Measurements from ENCODE around the gene NPIPA3.
"Not testable (repeated sequence)": the region's sequence is repeated elsewhere in the genome, so short reads cannot be mapped to it uniquely, and the experiment has no call there.

Gene NPIPA3

GRCh38 chr16:14681115-14681514 lies 22.1 kb upstream of the NPIPA3 start:
- H3K9ac ChIP-seq (ENCODE audit: low read length in 2 of 2), result no peak overlapping the region
- no peaks in the 10 kb centered on the region for H3K36me3 ChIP-seq (ENCODE audit: control insufficient read depth in 2 of 2, insufficient read depth in 2 of 2, low read length in 2 of 2)
- H3K4me3 ChIP-seq (ENCODE audit: low read length in 2 of 2), result no peak overlapping the region
- peaks cover 0 to 2% of the 10 kb centered on the region in 2 donors for H3K27me3 ChIP-seq (ENCODE audit: control insufficient read depth in 1 of 2, insufficient read depth in 2 of 2, low read length in 2 of 2)
- no peaks in the 10 kb centered on the region for H3K9me3 ChIP-seq (ENCODE audit: control insufficient read depth in 2 of 2, low read length in 2 of 2)
- H3K27ac ChIP-seq (ENCODE audit: low read length), result no peak overlapping the region
- H3K4me1 ChIP-seq (ENCODE audit: control insufficient read depth, insufficient read depth, low read length), result no peaks in the 10 kb centered on the region

DNA sequence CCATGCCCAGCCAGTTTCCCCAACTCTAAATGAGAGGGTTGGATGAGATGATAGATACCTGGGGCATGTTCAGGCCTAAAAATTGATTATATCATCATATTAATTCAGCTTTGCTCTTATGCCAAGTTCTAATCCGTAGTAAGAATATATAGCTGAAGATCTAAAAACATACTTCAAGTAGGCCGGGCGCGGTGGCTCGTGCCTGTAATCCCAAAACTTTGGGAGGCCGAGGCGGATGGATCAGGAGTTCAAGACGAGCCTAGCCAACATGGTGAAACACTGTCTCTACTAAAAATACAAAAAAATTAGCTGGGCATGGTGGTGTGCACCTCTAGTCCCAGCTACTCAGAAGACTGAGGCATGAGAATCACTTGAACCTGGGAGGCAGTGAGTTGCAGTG lies 21.1 kb upstream of the NPIPA3 start:
- no peaks in the 10 kb centered on the region for H3K36me3 ChIP-seq (ENCODE audit: control insufficient read depth in 2 of 2, insufficient read depth in 2 of 2, low read length in 2 of 2)
- no peaks in the 10 kb centered on the region for H3K4me1 ChIP-seq (ENCODE audit: control insufficient read depth, insufficient read depth, low read length)
- no peak overlapping the region for H3K4me3 ChIP-seq (ENCODE audit: low read length in 2 of 2)
- no peak overlapping the region for H3K9ac ChIP-seq (ENCODE audit: low read length in 2 of 2)
- H3K9me3 ChIP-seq (ENCODE audit: control insufficient read depth in 2 of 2, low read length in 2 of 2), result no peaks in the 10 kb centered on the region
- H3K27ac ChIP-seq (ENCODE audit: low read length), result no peak overlapping the region
- H3K27me3 ChIP-seq (ENCODE audit: control insufficient read depth in 1 of 2, insufficient read depth in 2 of 2, low read length in 2 of 2), result peaks cover 0 to 2% of the 10 kb centered on the region in 2 donors

DNA sequence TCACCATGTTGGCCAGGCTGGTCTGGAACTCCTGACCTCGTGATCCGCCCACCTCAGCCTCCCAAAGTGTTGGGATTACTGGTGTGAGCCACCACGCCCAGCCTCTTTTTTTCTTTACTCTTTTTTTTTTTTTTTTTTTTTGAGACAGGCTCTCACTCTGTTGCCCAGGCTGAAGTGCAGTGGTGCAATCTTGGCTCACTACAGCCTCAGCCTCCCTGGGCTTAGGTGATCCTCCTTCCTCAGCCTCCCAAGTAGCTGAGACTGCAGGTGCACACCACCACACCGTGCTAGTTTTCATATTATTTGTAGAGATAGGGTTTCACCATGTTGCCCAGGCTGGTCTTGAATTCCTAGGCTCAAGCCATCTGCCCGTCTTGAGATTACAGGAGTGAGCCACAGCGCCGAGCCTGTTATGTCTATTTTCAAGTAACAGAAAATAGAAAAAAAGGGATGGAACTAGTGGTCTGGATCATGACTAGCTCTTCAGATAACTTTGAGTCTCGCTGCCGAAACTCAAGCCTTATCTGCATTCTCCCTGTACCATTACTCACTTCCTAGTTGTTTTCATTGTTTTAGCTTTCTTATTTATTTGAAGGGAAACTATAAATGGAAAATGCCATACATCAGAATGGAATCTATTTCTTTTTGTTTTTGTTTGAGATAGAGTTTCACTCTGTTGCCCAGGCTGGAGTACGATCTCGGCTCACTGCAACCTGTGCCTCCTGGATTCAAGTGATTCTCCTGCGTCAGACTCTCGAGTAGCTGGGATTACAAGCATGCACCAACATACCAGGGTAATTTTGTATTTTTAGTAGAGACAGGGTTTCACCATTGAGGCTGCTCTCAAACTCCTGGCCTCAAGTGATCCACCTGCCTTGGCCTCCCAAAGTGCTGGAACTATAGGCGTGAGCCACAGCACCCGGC lies 17.1 kb upstream of the NPIPA3 start:
- not testable (repeated sequence) for H3K27ac ChIP-seq (ENCODE audit: low read length); H3K4me1 ChIP-seq (ENCODE audit: control insufficient read depth, insufficient read depth, low read length); H3K9ac ChIP-seq (ENCODE audit: low read length in 2 of 2); H3K9me3 ChIP-seq (ENCODE audit: control insufficient read depth in 2 of 2, low read length in 2 of 2); H3K4me3 ChIP-seq (ENCODE audit: low read length in 2 of 2); H3K27me3 ChIP-seq (ENCODE audit: control insufficient read depth in 1 of 2, insufficient read depth in 2 of 2, low read length in 2 of 2); H3K36me3 ChIP-seq (ENCODE audit: control insufficient read depth in 2 of 2, insufficient read depth in 2 of 2, low read length in 2 of 2)

GRCh38 chr16:14694129-14694528 lies 9.1 kb upstream of the NPIPA3 start, which contains the start of gene PLA2G10:
TSS of gene PLA2G10 (minus strand) at chr16:14694308. CDS start at chr16:14694229, 79 bp downstream.
- H3K27ac ChIP-seq (ENCODE audit: low read length); H3K4me3 ChIP-seq (ENCODE audit: low read length in 2 of 2); H3K4me1 ChIP-seq (ENCODE audit: control insufficient read depth, insufficient read depth, low read length); H3K36me3 ChIP-seq (ENCODE audit: control insufficient read depth in 2 of 2, insufficient read depth in 2 of 2, low read length in 2 of 2); H3K9me3 ChIP-seq (ENCODE audit: control insufficient read depth in 2 of 2, low read length in 2 of 2); H3K9ac ChIP-seq (ENCODE audit: low read length in 2 of 2); H3K27me3 ChIP-seq (ENCODE audit: control insufficient read depth in 1 of 2, insufficient read depth in 2 of 2, low read length in 2 of 2): not testable (repeated sequence)

DNA sequence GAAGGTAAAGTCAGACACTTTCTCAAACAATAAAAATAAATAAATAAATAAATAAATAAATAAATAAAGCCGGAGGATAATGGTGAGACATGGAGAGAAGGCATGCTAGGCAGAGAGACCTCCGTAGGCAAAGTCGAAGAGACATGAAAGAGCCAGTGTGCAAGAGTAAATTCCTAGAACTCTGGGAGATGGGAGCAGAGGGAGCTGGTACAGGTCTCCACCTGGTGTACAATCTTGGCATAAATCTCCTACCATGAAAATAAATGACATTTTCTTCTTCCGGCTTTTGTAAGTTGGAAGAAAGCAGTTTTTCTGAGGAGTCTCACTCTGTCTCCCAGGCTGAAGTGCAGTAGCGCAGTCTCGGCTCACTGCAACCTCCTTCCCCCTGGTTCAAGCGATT lies 1.4 kb upstream of the NPIPA3 start:
- H3K36me3 ChIP-seq (ENCODE audit: control insufficient read depth in 2 of 2, insufficient read depth in 2 of 2, low read length in 2 of 2); H3K4me3 ChIP-seq (ENCODE audit: low read length in 2 of 2); H3K9me3 ChIP-seq (ENCODE audit: control insufficient read depth in 2 of 2, low read length in 2 of 2); H3K27ac ChIP-seq (ENCODE audit: low read length); H3K9ac ChIP-seq (ENCODE audit: low read length in 2 of 2); H3K4me1 ChIP-seq (ENCODE audit: control insufficient read depth, insufficient read depth, low read length); H3K27me3 ChIP-seq (ENCODE audit: control insufficient read depth in 1 of 2, insufficient read depth in 2 of 2, low read length in 2 of 2): not testable (repeated sequence)

GRCh38 chr16:14702672-14703071 lies 539 bp upstream of the NPIPA3 start:
- H3K9me3 ChIP-seq (ENCODE audit: control insufficient read depth in 2 of 2, low read length in 2 of 2); H3K27me3 ChIP-seq (ENCODE audit: control insufficient read depth in 1 of 2, insufficient read depth in 2 of 2, low read length in 2 of 2); H3K9ac ChIP-seq (ENCODE audit: low read length in 2 of 2); H3K36me3 ChIP-seq (ENCODE audit: control insufficient read depth in 2 of 2, insufficient read depth in 2 of 2, low read length in 2 of 2); H3K4me1 ChIP-seq (ENCODE audit: control insufficient read depth, insufficient read depth, low read length); H3K4me3 ChIP-seq (ENCODE audit: low read length in 2 of 2); H3K27ac ChIP-seq (ENCODE audit: low read length): not testable (repeated sequence)

- H3K27ac ChIP-seq (ENCODE audit: low read length); H3K4me3 ChIP-seq (ENCODE audit: low read length in 2 of 2); H3K9ac ChIP-seq (ENCODE audit: low read length in 2 of 2); H3K36me3 ChIP-seq (ENCODE audit: control insufficient read depth in 2 of 2, insufficient read depth in 2 of 2, low read length in 2 of 2); H3K27me3 ChIP-seq (ENCODE audit: control insufficient read depth in 1 of 2, insufficient read depth in 2 of 2, low read length in 2 of 2); H3K9me3 ChIP-seq (ENCODE audit: control insufficient read depth in 2 of 2, low read length in 2 of 2); H3K4me1 ChIP-seq (ENCODE audit: control insufficient read depth, insufficient read depth, low read length): not testable (repeated sequence)
Measured at GRCh38 chr16:14733233-14733632, 30.0 kb downstream of the NPIPA3 start.

GRCh38 chr16:14740832-14741385 lies 37.7 kb downstream of the NPIPA3 start:
- H3K9ac ChIP-seq (ENCODE audit: low read length in 2 of 2); H3K9me3 ChIP-seq (ENCODE audit: control insufficient read depth in 2 of 2, low read length in 2 of 2); H3K4me3 ChIP-seq (ENCODE audit: low read length in 2 of 2); H3K4me1 ChIP-seq (ENCODE audit: control insufficient read depth, insufficient read depth, low read length); H3K27ac ChIP-seq (ENCODE audit: low read length); H3K27me3 ChIP-seq (ENCODE audit: control insufficient read depth in 1 of 2, insufficient read depth in 2 of 2, low read length in 2 of 2); H3K36me3 ChIP-seq (ENCODE audit: control insufficient read depth in 2 of 2, insufficient read depth in 2 of 2, low read length in 2 of 2): not testable (repeated sequence)

DNA sequence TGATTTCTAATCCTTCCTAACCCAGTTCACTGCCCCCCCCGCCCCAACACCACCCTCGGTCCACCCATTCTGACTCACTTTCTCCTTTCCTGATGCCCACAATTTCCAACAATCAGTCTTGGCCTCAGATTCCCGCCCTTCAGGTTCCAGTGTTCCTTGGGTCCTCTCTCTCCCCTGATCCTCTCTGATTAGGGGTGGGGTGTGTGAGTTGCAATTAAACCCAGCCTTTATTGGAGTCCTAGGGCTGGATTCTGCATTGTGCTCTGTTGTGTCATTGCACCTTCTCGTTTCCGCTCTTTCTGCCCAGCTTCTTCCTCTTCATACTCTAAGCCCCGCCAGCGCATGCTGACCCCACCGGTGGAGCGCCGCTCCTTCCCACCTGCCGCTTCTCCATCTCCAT lies 38.6 kb downstream of the NPIPA3 start:
- not testable (repeated sequence) for H3K9ac ChIP-seq (ENCODE audit: low read length in 2 of 2); H3K36me3 ChIP-seq (ENCODE audit: control insufficient read depth in 2 of 2, insufficient read depth in 2 of 2, low read length in 2 of 2); H3K27ac ChIP-seq (ENCODE audit: low read length); H3K4me3 ChIP-seq (ENCODE audit: low read length in 2 of 2); H3K27me3 ChIP-seq (ENCODE audit: control insufficient read depth in 1 of 2, insufficient read depth in 2 of 2, low read length in 2 of 2); H3K4me1 ChIP-seq (ENCODE audit: control insufficient read depth, insufficient read depth, low read length); H3K9me3 ChIP-seq (ENCODE audit: control insufficient read depth in 2 of 2, low read length in 2 of 2)

DNA sequence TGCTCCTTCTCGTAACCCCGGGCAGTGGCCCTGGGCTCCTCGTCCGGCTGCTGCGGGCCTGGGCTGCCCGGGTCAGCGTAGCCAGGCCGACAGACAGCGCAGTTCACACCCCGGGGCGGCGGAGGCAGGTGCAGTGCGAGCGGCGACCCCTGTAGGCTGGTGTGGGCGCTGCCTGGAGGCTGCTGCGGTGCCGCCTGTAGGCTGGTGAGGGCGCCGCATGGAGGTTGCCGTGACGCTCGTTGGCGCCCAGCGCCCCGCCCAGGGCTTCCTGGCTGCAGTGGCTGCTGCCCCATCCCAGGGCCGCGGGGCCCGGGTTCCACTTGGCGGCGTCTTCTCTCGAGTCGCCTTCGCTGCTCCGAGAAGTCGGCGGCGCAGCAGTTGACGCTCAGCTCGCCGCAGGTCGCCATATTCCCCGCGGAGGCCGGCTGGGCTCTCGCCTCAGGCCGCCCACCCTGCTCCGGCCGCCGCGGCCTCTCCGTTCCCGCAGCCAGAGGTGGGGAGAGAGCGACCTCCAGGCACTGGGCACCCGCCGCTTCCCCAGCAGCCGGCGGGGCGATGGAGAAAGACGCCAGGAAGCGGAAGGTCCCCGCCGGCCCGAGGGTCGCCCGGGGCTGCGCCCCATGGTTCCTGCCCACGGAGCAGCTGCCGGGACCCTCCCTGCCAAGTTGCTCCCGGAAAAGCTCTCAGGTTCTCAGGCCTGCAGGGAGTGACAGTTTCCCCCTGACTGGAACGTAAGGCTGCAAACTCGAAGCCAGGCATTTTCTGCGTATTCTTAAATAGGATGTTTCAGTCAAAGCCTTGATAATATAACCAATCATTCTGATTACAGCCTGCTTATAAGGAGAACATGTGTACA lies 39.3 kb downstream of the NPIPA3 start, which contains the start of gene NPIPA2:
Gene NPIPA2 (plus strand): TSS at position 261 of the 856 bp plus-strand sequence. CDS start 5,533 bp downstream, outside the sequence.
- not testable (repeated sequence) for H3K9me3 ChIP-seq (ENCODE audit: control insufficient read depth in 2 of 2, low read length in 2 of 2); H3K27ac ChIP-seq (ENCODE audit: low read length); H3K36me3 ChIP-seq (ENCODE audit: control insufficient read depth in 2 of 2, insufficient read depth in 2 of 2, low read length in 2 of 2); H3K27me3 ChIP-seq (ENCODE audit: control insufficient read depth in 1 of 2, insufficient read depth in 2 of 2, low read length in 2 of 2); H3K9ac ChIP-seq (ENCODE audit: low read length in 2 of 2); H3K4me3 ChIP-seq (ENCODE audit: low read length in 2 of 2); H3K4me1 ChIP-seq (ENCODE audit: control insufficient read depth, insufficient read depth, low read length)

Measured in stomach smooth muscle (tissue), 2 donors.